Breast epithelium (tissue), 3 donors: ENCODE results near the gene P2RX3.

Experiments used
- POLR2AphosphoS5 ChIP-seq, 3 donors: sonication (generic); formaldehyde crosslinking; IDR thresholded peaks; one replicate each; pipeline ENCODE4 v1.6.1; 2017; ENCODE audit warnings: antibody characterized with exemption in 3 of 3
- TF ChIP-seq, protein P1 (sequence below), 3 donors: fragments of 450-650 bp; IDR thresholded peaks; one replicate each; pipeline ENCODE4 v1.5.1; 2016 to 2017; ENCODE audit warnings: antibody characterized with exemption in 3 of 3, mild to moderate bottlenecking in 3 of 3, moderate library complexity in 3 of 3

DNA sequence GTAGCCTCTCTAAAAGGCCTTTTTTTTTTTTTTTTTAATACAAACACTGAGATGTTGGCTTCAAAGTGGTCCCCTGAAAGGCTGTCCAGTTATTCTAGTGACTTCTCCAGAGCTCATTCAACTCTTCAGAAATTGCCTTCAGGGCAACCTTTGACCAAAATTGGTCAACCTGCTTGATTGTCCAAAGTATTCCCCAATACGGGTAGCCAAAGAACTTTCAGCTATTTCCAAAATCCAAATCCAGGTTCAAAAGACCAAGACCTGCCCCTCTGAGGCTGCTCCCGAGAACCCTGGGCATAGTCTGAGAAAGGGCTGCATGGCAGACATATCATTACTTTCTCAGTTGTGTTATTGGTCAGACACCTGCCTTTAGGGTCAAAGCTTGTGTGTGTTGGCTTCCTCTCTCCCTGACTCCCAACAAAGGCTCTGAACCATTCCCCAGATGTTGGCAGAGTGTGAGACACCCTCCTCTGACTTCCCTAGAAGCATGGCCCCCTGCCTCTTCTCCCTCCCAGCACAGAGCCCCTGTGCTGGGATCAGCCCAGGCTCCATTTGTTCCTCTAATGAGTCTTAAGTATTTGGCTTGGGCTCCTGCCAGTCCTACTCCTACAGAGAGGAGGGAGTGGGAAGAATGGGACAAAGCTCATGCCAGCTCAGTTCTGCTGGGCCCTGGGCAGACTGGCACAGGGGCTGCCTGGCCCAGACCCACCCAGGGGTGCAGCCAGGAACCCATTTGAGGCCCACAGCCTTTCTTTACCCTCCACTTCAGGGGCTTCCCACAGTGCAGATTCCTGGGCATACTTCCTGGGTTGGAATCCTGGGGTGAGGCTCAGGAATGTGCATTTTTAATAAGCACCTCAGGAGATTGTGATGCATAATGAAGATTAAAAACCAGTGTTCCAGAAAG, 43.7 kb upstream of the P2RX3 start:
- TF ChIP-seq, protein P1, sequence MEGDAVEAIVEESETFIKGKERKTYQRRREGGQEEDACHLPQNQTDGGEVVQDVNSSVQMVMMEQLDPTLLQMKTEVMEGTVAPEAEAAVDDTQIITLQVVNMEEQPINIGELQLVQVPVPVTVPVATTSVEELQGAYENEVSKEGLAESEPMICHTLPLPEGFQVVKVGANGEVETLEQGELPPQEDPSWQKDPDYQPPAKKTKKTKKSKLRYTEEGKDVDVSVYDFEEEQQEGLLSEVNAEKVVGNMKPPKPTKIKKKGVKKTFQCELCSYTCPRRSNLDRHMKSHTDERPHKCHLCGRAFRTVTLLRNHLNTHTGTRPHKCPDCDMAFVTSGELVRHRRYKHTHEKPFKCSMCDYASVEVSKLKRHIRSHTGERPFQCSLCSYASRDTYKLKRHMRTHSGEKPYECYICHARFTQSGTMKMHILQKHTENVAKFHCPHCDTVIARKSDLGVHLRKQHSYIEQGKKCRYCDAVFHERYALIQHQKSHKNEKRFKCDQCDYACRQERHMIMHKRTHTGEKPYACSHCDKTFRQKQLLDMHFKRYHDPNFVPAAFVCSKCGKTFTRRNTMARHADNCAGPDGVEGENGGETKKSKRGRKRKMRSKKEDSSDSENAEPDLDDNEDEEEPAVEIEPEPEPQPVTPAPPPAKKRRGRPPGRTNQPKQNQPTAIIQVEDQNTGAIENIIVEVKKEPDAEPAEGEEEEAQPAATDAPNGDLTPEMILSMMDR (IDR thresholded peaks at IDR 0.05): no peak
- TF ChIP-seq POLR2AphosphoS5 (IDR thresholded peaks at IDR 0.05): no peak
